Panc1 (cell line): Measurements from ENCODE around the gene SARNP. TPM values are rescaled to one million over a fixed set of nuclear protein-coding genes. Genes with fewer than 3 reads are reported as not detected.
"Not testable (repeated sequence)": the region's sequence is repeated elsewhere in the genome, so short reads cannot be mapped to it uniquely, and the experiment has no call there.

Source experiments
- ATAC-seq: fragments of 200-7000 bp; cut with Tn5 transposase; 2 replicates; pipeline ENCODE4 v1.9.1; 2020; ENCODE audit warnings: mild to moderate bottlenecking, moderate library complexity
- BruUV-seq: library from RNA; stranded (reverse); fragments of 400-500 nt; replicated peaks from 2 replicates; lab custom pipeline; 2021; lab: Mats Ljungman, UMichigan
- CTCF ChIA-PET: fragments of 300-600 bp; sonication (Branson Sonifier 250); formaldehyde crosslinking; loops from one replicate; lab custom pipeline; 2022; ENCODE audit warnings: antibody characterized with exemption; lab: Charles Lee
- POLR2A ChIA-PET: fragments of 300-600 bp; sonication (Branson Sonifier 250); formaldehyde crosslinking; loops from one replicate; lab custom pipeline; 2022; ENCODE audit warnings: antibody characterized with exemption; lab: Charles Lee
- DNase-seq: peaks from one replicate; pipeline ENCODE4 v3.0.0-alpha.2; 2010; ENCODE audit warnings: low read depth, low spot score
- H3K27ac ChIP-seq: 2 replicates; pipeline ENCODE4 v1.5.1; 2011; ENCODE audit warnings: mild to moderate bottlenecking, low read length, inconsistent platforms
- H3K27me3 ChIP-seq: fragments of 200-500 bp; sonication (Bioruptor generic); 2 replicates; pipeline ENCODE4 v1.6.0; 2014; ENCODE audit warnings: low read length, inconsistent platforms; ENCODE audit not compliant: control insufficient read depth, insufficient read depth
- H3K36me3 ChIP-seq: fragments of 200-500 bp; sonication (Bioruptor generic); 2 replicates; pipeline ENCODE4 v1.5.1; 2014; ENCODE audit warnings: inconsistent platforms, mild to moderate bottlenecking, low read length, moderate library complexity; ENCODE audit not compliant: control insufficient read depth, insufficient read depth
- H3K4me1 ChIP-seq: 2 replicates; pipeline ENCODE4 v1.5.1; 2011; ENCODE audit warnings: inconsistent platforms, mild to moderate bottlenecking, low read length, moderate library complexity; ENCODE audit not compliant: control insufficient read depth, insufficient read depth
- H3K4me3 ChIP-seq, 2 experiments: 2 replicates each; pipeline ENCODE4 v1.5.1; 2011 to 2012; ENCODE audit warnings: low read depth in 2 of 2, low read length in 2 of 2, mild to moderate bottlenecking in 2 of 2, inconsistent platforms in 1 of 2, moderate library complexity in 1 of 2
- H3K9me3 ChIP-seq: fragments of 200-500 bp; sonication (Bioruptor generic); 2 replicates; pipeline ENCODE4 v1.5.1; 2014; ENCODE audit warnings: low read depth, mild to moderate bottlenecking, inconsistent platforms, low read length, moderate library complexity; ENCODE audit not compliant: control insufficient read depth, insufficient read depth
- POLR2AphosphoS5 ChIP-seq: IDR thresholded peaks from 2 replicates; pipeline ENCODE4 v1.6.1; 2012; ENCODE audit warnings: mild to moderate bottlenecking, low read depth, low read length, moderate library complexity
- SIN3A ChIP-seq: IDR thresholded peaks from 2 replicates; pipeline ENCODE4 v1.6.1; 2012; ENCODE audit warnings: low read depth, mild to moderate bottlenecking, low read length, moderate library complexity, borderline replicate concordance; ENCODE audit not compliant: insufficient read depth
- TCF7L2 ChIP-seq: IDR thresholded peaks from 2 replicates; pipeline ENCODE4 v1.6.1; 2011; ENCODE audit warnings: mild to moderate bottlenecking, low read depth, low read length, inconsistent platforms
- in situ Hi-C: cut with HindIII; loops from 2 replicates; pipeline ENCODE4 v1.10.0; 2016; ENCODE audit warnings: low sequenced_read_pairs, low pct_unique_long_range_greater_than_20kb
- intact Hi-C: fragments of 100-400 bp; cut with micrococcal nuclease; formaldehyde crosslinking; loops from one replicate; pipeline ENCODE4 v1.10.0; 2022; ENCODE audit not compliant: unreplicated experiment
- total RNA-seq: library from RNA; stranded (reverse); gene quantifications from one replicate; pipeline ENCODE4 v1.2.1, GENCODE V29; 2021; ENCODE audit not compliant: unreplicated experiment
- TF ChIP-seq, protein P1 (sequence below): fragments of 450-650 bp; IDR thresholded peaks from 2 replicates; pipeline ENCODE4 v1.5.1; 2017; ENCODE audit warnings: mild to moderate bottlenecking
- TF ChIP-seq, protein P2 (sequence below), 2 experiments: IDR thresholded peaks; 2 replicates each; pipeline ENCODE4 v1.6.1; 2011 to 2012; ENCODE audit warnings: low read depth in 2 of 2, control low read depth in 1 of 2, low read length in 1 of 2, mild to moderate bottlenecking in 1 of 2, moderate library complexity in 1 of 2; ENCODE audit not compliant: insufficient read depth in 1 of 2

SARNP gene
- total RNA-seq, 1 experiment from 2014 or later = 69.3 TPM

DNA sequence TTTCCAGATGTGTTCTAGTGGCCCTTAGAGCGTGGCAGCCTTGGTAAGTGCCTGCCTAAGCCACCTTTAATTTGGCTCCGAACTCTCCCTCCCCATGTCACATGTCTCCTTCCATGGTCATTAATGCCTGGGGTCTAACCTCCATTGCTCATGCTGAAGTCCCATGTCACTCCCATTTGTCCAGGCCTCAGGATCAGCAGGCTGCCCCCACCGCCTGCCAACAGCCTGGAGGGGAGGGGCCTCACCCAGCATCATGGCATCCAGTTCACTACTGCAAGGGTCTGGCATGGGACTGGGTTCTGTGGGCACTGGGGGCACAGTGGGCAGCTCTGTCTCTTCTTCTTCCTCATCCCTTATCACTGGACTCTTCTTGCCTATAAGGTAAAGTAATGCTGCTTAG is 20.8 kb upstream of the SARNP start:
- CTCF ChIA-PET = no interaction called here
- H3K27me3 ChIP-seq = no peaks in the 10 kb centered on the region
- no peak overlapping the region for H3K4me3 ChIP-seq
- H3K9me3 ChIP-seq = no peaks in the 10 kb centered on the region
- no peaks in the 10 kb centered on the region for H3K4me1 ChIP-seq
- no peak overlapping the region for H3K27ac ChIP-seq
- in situ Hi-C loops = no loop called here
- ATAC-seq = no peak
- H3K36me3 ChIP-seq = no peaks in the 10 kb centered on the region
- POLR2A ChIA-PET = no interaction called here
- DNase-seq = no peak
- TF ChIP-seq SIN3A (no peak), POLR2AphosphoS5 (no peak)
- TF ChIP-seq, protein P1, sequence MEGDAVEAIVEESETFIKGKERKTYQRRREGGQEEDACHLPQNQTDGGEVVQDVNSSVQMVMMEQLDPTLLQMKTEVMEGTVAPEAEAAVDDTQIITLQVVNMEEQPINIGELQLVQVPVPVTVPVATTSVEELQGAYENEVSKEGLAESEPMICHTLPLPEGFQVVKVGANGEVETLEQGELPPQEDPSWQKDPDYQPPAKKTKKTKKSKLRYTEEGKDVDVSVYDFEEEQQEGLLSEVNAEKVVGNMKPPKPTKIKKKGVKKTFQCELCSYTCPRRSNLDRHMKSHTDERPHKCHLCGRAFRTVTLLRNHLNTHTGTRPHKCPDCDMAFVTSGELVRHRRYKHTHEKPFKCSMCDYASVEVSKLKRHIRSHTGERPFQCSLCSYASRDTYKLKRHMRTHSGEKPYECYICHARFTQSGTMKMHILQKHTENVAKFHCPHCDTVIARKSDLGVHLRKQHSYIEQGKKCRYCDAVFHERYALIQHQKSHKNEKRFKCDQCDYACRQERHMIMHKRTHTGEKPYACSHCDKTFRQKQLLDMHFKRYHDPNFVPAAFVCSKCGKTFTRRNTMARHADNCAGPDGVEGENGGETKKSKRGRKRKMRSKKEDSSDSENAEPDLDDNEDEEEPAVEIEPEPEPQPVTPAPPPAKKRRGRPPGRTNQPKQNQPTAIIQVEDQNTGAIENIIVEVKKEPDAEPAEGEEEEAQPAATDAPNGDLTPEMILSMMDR = no peak
- intact Hi-C loops = no loop called here
- BruUV-seq = no TSS peak

DNA sequence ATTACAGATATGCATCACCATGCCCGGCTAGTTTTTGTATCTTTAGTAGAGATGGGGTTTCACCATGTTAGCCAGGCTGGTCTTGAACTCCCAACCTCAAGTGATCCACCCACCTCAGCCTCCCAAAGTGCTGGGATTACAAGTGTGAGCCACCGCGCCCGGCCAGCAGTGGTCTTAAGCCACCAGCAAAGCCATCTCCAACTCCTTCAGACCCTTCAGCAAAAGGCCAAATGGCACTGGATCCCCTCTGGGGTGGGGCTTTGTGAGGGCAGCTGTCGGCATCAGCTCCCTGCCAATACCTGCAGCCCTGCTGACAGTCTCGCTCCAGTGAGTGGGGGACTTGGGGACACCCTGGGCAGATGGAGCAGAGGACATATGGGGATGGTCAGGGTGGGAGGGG is 16.9 kb upstream of the SARNP start:
- intact Hi-C loops, H3K4me1 ChIP-seq, DNase-seq, H3K4me3 ChIP-seq, BruUV-seq, H3K27me3 ChIP-seq, H3K27ac ChIP-seq, H3K36me3 ChIP-seq, in situ Hi-C loops, ATAC-seq, H3K9me3 ChIP-seq, CTCF ChIA-PET: not testable (repeated sequence)
- POLR2A ChIA-PET = interaction anchor here (0.6 kb wide), 1 partner anchor 78 kb away, joined by 3 read pairs; no protein-coding TSS in a partner anchor

DNA sequence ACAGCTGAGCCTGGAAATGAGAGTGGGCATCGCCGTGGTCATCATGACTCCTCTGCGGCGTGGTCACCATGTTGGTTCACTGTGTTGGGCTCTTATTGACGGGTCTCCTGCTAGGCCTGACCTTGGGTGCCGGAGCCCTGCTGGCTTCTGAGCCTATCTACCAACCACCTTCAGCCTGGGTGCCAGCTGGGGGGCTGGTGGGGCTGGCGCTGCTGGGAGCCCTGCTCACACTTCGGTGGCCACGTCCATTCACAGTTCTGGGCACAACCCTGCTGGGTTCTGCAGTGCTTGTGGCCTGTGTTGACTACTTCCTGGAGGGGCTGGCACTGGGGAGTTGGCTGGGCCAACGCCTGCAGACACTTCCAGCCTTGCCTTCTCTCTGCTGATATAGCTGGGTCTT is 15.5 kb upstream of the SARNP start:
- Histone ChIP-seq H3K27me3 (no peaks in the 10 kb centered on the region), H3K9me3 (no peaks in the 10 kb centered on the region), H3K27ac (no peak overlapping the region), H3K36me3 (peaks cover 6% of the 10 kb centered on the region; the same call in 1 of the 2 replicates), H3K4me1 (peaks cover 15% of the 10 kb centered on the region), H3K4me3 (no peak overlapping the region)
- DNase-seq (no peak), ATAC-seq (no peak)
- CTCF ChIA-PET = no interaction called here
- intact Hi-C loops = no loop called here
- in situ Hi-C loops = no loop called here
- POLR2A ChIA-PET = no interaction called here
- no TSS peak for BruUV-seq
- TF ChIP-seq POLR2AphosphoS5 (no peak), TCF7L2 (no peak), SIN3A (no peak)
- TF ChIP-seq, protein P2, sequence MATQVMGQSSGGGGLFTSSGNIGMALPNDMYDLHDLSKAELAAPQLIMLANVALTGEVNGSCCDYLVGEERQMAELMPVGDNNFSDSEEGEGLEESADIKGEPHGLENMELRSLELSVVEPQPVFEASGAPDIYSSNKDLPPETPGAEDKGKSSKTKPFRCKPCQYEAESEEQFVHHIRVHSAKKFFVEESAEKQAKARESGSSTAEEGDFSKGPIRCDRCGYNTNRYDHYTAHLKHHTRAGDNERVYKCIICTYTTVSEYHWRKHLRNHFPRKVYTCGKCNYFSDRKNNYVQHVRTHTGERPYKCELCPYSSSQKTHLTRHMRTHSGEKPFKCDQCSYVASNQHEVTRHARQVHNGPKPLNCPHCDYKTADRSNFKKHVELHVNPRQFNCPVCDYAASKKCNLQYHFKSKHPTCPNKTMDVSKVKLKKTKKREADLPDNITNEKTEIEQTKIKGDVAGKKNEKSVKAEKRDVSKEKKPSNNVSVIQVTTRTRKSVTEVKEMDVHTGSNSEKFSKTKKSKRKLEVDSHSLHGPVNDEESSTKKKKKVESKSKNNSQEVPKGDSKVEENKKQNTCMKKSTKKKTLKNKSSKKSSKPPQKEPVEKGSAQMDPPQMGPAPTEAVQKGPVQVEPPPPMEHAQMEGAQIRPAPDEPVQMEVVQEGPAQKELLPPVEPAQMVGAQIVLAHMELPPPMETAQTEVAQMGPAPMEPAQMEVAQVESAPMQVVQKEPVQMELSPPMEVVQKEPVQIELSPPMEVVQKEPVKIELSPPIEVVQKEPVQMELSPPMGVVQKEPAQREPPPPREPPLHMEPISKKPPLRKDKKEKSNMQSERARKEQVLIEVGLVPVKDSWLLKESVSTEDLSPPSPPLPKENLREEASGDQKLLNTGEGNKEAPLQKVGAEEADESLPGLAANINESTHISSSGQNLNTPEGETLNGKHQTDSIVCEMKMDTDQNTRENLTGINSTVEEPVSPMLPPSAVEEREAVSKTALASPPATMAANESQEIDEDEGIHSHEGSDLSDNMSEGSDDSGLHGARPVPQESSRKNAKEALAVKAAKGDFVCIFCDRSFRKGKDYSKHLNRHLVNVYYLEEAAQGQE (IDR thresholded peaks at IDR 0.05; ENCODE audit: insufficient read depth in 1 of 2, low read depth in 2 of 2, low read length in 1 of 2) = no peak
- TF ChIP-seq, protein P1 = no peak
